Esophagus muscularis mucosa (tissue), 2 donors: ENCODE measurements around the gene FAM153A.
"Not testable (repeated sequence)": the region's sequence is repeated elsewhere in the genome, so short reads cannot be mapped to it uniquely, and the experiment has no call there.

Experiments
- EP300 ChIP-seq: sonication (generic); formaldehyde crosslinking; IDR thresholded peaks from one replicate; pipeline ENCODE4 v1.6.1; 2017; ENCODE audit warnings: antibody characterized with exemption
- POLR2A ChIP-seq: fragments of 450-650 bp; IDR thresholded peaks from one replicate; pipeline ENCODE4 v1.6.1; 2017; ENCODE audit warnings: antibody characterized with exemption, moderate library complexity, mild to moderate bottlenecking, low read depth

DNA sequence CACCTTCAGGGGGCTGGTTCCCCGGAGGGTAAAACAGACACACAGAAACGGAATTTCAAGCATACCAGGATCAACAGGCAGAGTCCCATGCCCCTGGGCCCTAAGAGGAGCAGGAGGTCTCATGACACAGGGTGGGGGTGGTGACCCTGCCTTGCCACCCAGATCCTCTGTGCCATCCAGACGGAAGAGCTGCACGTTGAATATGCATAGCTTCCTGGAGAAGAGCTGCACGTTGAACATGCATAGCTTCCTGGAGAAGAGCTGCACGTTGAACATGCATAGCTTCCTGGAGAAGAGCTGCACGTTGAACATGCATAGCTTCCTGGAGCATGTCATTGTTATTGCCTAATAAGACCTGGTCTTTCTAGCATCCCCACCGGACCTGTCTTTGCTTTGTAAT lies 59.9 kb downstream of the FAM153A start:
- not testable (repeated sequence) for TF ChIP-seq EP300, POLR2A
